GM23338 (cell line): ENCODE results near the gene DENND5B.

Experiments used
- CREB1 ChIP-seq: fragments of 250-450 bp; sonication (Bioruptor Pico); IDR thresholded peaks from 2 replicates; pipeline ENCODE4 v1.5.0; 2020; ENCODE audit warnings: low read depth, mild to moderate bottlenecking, moderate library complexity
- EZH2 ChIP-seq: fragments of 200-600 bp; sonication (generic); IDR thresholded peaks from one replicate; pipeline ENCODE4 v1.8.0; 2017; ENCODE audit warnings: antibody characterized with exemption, mild to moderate bottlenecking, low read depth; ENCODE audit not compliant: unreplicated experiment
- EZH2phosphoT487 ChIP-seq: fragments of 200-600 bp; sonication (generic); IDR thresholded peaks from one replicate; pipeline ENCODE4 v1.8.1; 2018; ENCODE audit warnings: antibody characterized with exemption; ENCODE audit not compliant: unreplicated experiment
- JUNB ChIP-seq: IDR thresholded peaks from one replicate; pipeline ENCODE4 v1.6.1; 2016; ENCODE audit warnings: antibody characterized with exemption; ENCODE audit not compliant: unreplicated experiment
- NANOG ChIP-seq: IDR thresholded peaks from 2 replicates; pipeline ENCODE4 v1.6.1; 2016; ENCODE audit warnings: antibody characterized with exemption, borderline replicate concordance
- POLR2AphosphoS5 ChIP-seq: IDR thresholded peaks from 2 replicates; pipeline ENCODE4 v1.6.1; 2016; ENCODE audit warnings: antibody characterized with exemption, low read depth
- STAT1 ChIP-seq: IDR thresholded peaks from one replicate; pipeline ENCODE4 v1.6.1; 2016; ENCODE audit warnings: antibody characterized with exemption; ENCODE audit not compliant: unreplicated experiment
- ZNF331 ChIP-seq: fragments of 250-450 bp; sonication (Bioruptor Pico); IDR thresholded peaks from 2 replicates; pipeline ENCODE4 v1.5.0; 2020; ENCODE audit warnings: low read depth, mild to moderate bottlenecking, moderate library complexity
- TF ChIP-seq, protein P1 (sequence below), 2 experiments: fragments of 200-600 bp in 1 of 2; sonication (generic) in 1 of 2; conservative IDR thresholded peaks; 2 replicates each; pipeline versions ENCODE4 v1.5.1 to v1.6.1; 2016 to 2017; ENCODE audit warnings: antibody characterized with exemption in 2 of 2, low read depth in 2 of 2, mild to moderate bottlenecking in 2 of 2, moderate library complexity in 1 of 2
- TF ChIP-seq, protein P2 (sequence below): IDR thresholded peaks from one replicate; pipeline ENCODE4 v1.6.1; 2018; ENCODE audit warnings: antibody characterized with exemption; ENCODE audit not compliant: unreplicated experiment
- TF ChIP-seq, protein P3 (sequence below): IDR thresholded peaks from 2 replicates; pipeline ENCODE4 v1.6.1; 2016; ENCODE audit warnings: antibody characterized with exemption
- TF ChIP-seq, protein P4 (sequence below): fragments of 250-450 bp; sonication (Bioruptor Pico); IDR thresholded peaks from 2 replicates; pipeline ENCODE4 v1.5.0; 2020; ENCODE audit warnings: mild to moderate bottlenecking, moderate library complexity

DNA sequence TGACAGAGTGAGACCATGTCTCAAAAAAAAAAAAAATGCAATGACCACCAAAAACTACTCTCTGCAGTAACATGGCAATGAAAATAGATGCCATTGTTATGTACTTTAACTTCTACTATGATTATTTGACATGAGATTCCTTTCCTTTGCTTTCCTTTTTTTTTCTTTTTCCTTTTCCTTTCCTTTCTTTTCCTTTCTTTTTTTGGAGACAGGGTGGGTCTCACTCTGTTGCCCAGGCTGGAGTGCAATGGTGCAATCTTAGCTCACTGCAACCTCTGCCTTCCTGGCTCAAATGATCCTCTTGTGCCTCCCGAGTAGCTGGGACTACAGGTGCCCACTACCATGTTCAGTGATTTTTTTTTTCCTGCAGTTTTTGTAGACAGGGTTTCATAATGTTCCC, 43.7 kb upstream of the DENND5B start:
- TF ChIP-seq EZH2 (no peak), EZH2phosphoT487 (no peak), POLR2AphosphoS5 (no peak), NANOG (no peak), CREB1 (CRISPR knock-in tag) (no peak), ZNF331 (CRISPR knock-in tag) (no peak), JUNB (no peak), STAT1 (no peak)
- TF ChIP-seq, protein P1, sequence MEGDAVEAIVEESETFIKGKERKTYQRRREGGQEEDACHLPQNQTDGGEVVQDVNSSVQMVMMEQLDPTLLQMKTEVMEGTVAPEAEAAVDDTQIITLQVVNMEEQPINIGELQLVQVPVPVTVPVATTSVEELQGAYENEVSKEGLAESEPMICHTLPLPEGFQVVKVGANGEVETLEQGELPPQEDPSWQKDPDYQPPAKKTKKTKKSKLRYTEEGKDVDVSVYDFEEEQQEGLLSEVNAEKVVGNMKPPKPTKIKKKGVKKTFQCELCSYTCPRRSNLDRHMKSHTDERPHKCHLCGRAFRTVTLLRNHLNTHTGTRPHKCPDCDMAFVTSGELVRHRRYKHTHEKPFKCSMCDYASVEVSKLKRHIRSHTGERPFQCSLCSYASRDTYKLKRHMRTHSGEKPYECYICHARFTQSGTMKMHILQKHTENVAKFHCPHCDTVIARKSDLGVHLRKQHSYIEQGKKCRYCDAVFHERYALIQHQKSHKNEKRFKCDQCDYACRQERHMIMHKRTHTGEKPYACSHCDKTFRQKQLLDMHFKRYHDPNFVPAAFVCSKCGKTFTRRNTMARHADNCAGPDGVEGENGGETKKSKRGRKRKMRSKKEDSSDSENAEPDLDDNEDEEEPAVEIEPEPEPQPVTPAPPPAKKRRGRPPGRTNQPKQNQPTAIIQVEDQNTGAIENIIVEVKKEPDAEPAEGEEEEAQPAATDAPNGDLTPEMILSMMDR (conservative IDR thresholded peaks at IDR 0.05; ENCODE audit: low read depth in 2 of 2): no peak
- TF ChIP-seq, protein P2, sequence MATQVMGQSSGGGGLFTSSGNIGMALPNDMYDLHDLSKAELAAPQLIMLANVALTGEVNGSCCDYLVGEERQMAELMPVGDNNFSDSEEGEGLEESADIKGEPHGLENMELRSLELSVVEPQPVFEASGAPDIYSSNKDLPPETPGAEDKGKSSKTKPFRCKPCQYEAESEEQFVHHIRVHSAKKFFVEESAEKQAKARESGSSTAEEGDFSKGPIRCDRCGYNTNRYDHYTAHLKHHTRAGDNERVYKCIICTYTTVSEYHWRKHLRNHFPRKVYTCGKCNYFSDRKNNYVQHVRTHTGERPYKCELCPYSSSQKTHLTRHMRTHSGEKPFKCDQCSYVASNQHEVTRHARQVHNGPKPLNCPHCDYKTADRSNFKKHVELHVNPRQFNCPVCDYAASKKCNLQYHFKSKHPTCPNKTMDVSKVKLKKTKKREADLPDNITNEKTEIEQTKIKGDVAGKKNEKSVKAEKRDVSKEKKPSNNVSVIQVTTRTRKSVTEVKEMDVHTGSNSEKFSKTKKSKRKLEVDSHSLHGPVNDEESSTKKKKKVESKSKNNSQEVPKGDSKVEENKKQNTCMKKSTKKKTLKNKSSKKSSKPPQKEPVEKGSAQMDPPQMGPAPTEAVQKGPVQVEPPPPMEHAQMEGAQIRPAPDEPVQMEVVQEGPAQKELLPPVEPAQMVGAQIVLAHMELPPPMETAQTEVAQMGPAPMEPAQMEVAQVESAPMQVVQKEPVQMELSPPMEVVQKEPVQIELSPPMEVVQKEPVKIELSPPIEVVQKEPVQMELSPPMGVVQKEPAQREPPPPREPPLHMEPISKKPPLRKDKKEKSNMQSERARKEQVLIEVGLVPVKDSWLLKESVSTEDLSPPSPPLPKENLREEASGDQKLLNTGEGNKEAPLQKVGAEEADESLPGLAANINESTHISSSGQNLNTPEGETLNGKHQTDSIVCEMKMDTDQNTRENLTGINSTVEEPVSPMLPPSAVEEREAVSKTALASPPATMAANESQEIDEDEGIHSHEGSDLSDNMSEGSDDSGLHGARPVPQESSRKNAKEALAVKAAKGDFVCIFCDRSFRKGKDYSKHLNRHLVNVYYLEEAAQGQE: no peak
- TF ChIP-seq, protein P3, sequence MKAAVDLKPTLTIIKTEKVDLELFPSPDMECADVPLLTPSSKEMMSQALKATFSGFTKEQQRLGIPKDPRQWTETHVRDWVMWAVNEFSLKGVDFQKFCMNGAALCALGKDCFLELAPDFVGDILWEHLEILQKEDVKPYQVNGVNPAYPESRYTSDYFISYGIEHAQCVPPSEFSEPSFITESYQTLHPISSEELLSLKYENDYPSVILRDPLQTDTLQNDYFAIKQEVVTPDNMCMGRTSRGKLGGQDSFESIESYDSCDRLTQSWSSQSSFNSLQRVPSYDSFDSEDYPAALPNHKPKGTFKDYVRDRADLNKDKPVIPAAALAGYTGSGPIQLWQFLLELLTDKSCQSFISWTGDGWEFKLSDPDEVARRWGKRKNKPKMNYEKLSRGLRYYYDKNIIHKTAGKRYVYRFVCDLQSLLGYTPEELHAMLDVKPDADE: no peak
- TF ChIP-seq, protein P4, sequence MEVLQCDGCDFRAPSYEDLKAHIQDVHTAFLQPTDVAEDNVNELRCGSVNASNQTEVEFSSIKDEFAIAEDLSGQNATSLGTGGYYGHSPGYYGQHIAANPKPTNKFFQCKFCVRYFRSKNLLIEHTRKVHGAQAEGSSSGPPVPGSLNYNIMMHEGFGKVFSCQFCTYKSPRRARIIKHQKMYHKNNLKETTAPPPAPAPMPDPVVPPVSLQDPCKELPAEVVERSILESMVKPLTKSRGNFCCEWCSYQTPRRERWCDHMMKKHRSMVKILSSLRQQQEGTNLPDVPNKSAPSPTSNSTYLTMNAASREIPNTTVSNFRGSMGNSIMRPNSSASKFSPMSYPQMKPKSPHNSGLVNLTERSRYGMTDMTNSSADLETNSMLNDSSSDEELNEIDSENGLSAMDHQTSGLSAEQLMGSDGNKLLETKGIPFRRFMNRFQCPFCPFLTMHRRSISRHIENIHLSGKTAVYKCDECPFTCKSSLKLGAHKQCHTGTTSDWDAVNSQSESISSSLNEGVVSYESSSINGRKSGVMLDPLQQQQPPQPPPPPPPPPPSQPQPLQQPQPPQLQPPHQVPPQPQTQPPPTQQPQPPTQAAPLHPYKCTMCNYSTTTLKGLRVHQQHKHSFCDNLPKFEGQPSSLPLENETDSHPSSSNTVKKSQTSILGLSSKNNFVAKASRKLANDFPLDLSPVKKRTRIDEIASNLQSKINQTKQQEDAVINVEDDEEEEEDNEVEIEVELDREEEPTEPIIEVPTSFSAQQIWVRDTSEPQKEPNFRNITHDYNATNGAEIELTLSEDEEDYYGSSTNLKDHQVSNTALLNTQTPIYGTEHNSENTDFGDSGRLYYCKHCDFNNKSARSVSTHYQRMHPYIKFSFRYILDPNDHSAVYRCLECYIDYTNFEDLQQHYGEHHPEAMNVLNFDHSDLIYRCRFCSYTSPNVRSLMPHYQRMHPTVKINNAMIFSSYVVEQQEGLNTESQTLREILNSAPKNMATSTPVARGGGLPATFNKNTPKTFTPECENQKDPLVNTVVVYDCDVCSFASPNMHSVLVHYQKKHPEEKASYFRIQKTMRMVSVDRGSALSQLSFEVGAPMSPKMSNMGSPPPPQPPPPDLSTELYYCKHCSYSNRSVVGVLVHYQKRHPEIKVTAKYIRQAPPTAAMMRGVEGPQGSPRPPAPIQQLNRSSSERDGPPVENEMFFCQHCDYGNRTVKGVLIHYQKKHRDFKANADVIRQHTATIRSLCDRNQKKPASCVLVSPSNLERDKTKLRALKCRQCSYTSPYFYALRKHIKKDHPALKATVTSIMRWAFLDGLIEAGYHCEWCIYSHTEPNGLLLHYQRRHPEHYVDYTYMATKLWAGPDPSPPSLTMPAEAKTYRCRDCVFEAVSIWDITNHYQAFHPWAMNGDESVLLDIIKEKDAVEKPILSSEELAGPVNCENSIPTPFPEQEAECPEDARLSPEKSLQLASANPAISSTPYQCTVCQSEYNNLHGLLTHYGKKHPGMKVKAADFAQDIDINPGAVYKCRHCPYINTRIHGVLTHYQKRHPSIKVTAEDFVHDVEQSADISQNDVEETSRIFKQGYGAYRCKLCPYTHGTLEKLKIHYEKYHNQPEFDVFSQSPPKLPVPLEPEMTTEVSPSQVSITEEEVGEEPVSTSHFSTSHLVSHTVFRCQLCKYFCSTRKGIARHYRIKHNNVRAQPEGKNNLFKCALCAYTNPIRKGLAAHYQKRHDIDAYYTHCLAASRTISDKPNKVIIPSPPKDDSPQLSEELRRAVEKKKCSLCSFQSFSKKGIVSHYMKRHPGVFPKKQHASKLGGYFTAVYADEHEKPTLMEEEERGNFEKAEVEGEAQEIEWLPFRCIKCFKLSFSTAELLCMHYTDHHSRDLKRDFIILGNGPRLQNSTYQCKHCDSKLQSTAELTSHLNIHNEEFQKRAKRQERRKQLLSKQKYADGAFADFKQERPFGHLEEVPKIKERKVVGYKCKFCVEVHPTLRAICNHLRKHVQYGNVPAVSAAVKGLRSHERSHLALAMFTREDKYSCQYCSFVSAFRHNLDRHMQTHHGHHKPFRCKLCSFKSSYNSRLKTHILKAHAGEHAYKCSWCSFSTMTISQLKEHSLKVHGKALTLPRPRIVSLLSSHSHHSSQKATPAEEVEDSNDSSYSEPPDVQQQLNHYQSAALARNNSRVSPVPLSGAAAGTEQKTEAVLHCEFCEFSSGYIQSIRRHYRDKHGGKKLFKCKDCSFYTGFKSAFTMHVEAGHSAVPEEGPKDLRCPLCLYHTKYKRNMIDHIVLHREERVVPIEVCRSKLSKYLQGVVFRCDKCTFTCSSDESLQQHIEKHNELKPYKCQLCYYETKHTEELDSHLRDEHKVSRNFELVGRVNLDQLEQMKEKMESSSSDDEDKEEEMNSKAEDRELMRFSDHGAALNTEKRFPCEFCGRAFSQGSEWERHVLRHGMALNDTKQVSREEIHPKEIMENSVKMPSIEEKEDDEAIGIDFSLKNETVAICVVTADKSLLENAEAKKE (CRISPR knock-in tag): no peak
